ENCODE data around the gene KIF1C.

KIF1C gene

GRCh38 chr17:4997302-4998026 lies at the start of gene KIF1C, which contains the start of gene INCA1:
Gene KIF1C (plus strand): TSS chr17:4997950. CDS start chr17:5000247, 2,297 bp downstream.
Gene INCA1 (minus strand): TSS chr17:4997522. CDS start chr17:4994437, 3,085 bp downstream.
- no peak for DNase-seq

DNA sequence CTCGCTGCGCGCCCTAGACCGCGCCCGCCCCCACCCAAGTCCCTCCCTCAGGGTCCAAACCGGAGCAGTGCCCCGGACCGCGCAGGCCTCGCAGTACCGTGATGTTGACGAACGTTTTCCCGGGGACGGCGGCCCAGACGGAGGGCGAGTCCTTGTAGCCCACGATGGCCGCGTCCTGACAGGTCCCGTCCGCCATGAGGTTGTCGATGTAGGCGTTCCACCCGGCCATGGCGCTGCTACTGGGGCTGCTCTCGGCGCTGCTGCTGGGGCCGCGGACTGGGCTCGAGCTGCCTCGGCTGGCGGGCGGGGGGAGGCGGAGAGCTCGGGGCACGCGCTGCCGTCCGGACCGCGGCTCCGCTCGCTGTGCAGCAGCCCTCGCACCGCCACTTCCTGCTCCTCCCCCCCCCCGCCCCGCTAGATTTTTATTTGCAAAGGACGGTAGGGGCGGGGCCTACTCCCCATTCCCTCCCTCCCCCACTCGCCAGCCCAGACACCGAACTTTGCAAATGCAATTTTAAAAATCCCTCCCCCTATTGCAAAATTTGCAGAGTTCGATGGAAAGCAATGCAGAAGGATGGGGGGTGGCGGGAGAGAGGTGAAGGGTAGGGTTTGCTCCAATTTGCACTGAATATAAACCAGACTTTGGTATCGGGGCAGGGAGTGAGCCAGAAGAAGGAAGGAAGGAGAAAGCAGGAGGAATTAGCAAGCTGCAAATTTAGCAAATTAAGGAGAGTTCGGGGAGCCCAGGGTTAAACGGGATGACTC lies 49.4 kb upstream of the KIF1C start, which contains the start of gene PFN1:
PFN1 (minus strand) TSS at position 365 of the 765 bp plus-strand sequence; CDS start at position 229, 136 bp downstream.
- DNase-seq: no peak

GRCh38 chr17:4948931-4949320 lies 48.8 kb upstream of the KIF1C start:
- no peak for DNase-seq

GRCh38 chr17:4949321-4950074 lies 48.3 kb upstream of the KIF1C start:
- DNase-seq: no peak

DNA sequence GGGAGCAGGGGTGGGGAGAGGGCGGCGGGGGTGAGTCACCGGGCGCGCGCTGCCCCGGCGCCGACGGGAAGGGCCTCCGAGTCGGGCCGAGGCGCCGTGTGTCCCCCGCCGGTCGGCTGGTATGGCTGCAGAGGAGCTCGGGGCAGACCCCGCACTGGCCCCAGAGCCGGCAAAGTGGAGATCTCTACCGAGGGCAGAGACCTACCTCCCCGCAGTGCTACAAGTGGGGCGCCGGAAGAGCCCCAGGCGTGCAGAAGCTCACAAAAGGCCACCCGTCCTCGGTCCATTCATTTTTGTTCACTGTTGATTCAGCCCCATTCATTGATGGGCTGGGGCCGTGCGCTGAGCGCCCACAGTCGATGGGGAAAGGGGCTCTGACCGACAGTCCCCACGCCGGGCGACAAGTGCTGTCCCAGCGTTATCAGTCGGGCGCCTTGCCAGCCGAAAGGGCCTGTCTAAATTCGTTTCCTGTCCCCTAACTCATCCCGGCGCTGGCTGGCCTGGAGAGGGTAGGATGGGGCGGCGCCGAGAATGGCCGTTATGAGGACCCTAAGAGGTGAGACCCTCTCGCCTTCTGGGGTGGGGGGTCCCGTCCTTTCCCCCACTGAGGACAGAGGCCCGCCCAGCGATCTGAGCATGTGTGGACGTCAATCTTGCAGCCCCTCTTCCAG lies 47.5 kb upstream of the KIF1C start:
- DNase-seq: no peak

DNA sequence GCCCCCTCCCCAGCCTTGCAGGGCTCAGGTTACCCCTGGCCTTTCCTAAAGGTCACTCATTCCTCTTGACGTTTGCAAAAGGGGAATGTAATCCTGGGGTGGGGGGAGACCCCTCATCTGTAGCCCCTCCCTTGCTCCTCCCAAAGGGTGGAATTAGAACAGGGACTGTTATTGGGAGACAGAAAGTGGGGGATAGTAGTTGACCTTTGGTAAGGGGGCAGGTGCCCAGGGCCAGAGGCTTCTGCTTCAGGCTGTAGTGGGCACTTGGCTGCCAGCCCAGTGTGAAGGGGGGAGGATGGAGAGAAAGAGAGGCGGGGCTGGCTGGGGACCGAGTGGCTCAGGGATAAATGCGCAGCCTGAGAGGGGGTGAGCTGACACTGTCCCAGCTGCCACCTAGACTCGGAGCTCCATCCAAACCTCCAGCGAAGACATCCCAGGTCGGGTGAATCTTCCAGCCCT lies 47.0 kb upstream of the KIF1C start, which contains the start of gene ENO3:
ENO3 (plus strand) TSS at position 374 of the 459 bp plus-strand sequence. CDS start 711 bp downstream, outside the sequence.
- no peak for DNase-seq

- DNase-seq: no peak
Measured at GRCh38 chr17:4951486-4951885, 46.3 kb upstream of the KIF1C start.

DNA sequence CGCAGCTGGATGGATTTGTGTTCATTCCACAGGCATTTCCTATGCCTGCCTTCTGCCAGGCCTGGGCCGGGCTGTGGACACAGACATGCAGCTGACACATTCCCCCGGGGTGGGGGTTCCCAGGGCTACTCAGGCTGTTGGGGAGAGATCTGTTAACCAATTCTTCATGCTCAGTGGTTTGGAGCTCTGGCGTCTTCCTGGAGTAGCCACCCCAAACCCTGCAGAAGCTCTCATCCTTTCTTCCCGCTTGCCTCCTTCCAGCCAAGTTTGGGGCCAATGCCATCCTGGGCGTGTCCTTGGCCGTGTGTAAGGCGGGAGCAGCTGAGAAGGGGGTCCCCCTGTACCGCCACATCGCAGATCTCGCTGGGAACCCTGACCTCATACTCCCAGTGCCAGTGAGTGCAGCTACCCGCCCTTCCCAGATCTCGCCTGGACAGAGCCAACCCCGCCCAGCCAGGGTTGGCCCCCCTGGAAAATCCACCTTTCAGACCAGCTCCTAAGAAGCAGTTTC lies 44.2 kb upstream of the KIF1C start:
- no peak for DNase-seq

DNA sequence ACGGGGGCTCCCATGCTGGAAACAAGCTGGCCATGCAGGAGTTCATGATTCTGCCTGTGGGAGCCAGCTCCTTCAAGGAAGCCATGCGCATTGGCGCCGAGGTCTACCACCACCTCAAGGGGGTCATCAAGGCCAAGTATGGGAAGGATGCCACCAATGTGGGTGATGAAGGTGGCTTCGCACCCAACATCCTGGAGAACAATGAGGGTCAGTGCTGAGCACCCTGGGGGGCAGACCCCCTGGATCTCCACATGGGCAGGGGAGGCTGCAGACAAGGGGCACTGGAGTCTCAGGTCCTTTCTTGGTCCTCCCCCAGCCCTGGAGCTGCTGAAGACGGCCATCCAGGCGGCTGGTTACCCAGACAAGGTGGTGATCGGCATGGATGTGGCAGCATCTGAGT lies 42.7 kb upstream of the KIF1C start:
- no peak for DNase-seq

DNA sequence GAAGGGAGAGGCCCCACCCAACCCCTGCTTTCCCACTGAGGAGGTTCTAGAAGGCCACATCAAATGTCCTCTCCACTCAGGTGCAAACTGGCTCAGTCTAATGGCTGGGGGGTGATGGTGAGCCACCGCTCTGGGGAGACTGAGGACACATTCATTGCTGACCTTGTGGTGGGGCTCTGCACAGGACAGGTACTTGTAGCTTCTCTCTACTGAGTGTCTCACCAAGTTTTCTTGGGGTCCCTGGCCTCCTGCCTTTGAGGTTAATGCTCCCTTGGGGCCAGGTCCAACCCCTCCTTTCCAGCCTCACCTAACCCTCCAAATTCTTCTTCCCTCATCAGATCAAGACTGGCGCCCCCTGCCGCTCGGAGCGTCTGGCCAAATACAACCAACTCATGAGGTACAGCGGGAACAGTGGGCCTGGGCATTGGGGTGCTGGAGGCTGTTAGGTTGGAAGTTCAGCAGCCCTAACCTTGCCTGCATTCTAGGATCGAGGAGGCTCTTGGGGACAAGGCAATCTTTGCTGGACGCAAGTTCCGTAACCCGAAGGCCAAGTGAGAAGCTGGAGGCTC lies 41.2 kb upstream of the KIF1C start:
- DNase-seq: no peak

DNA sequence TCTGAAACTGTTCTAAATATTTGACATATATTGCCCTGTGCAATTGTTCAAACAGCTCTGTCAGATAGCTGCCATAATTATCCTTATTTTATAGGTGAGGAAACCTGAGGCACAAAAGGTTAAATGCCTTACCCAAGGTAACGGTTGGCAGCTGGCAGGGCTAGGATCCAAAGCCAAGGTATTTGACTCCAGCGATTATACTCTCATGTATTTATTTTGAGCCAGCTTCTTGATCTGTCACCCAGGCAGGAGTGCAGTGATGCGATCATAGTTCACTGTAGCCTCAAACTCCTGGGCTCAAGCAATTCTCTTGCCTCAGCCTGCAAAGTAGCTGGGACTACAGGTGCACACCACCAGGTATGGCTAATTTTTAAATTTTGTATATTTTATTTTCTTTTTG lies 39.6 kb upstream of the KIF1C start:
- DNase-seq: no peak

DNA sequence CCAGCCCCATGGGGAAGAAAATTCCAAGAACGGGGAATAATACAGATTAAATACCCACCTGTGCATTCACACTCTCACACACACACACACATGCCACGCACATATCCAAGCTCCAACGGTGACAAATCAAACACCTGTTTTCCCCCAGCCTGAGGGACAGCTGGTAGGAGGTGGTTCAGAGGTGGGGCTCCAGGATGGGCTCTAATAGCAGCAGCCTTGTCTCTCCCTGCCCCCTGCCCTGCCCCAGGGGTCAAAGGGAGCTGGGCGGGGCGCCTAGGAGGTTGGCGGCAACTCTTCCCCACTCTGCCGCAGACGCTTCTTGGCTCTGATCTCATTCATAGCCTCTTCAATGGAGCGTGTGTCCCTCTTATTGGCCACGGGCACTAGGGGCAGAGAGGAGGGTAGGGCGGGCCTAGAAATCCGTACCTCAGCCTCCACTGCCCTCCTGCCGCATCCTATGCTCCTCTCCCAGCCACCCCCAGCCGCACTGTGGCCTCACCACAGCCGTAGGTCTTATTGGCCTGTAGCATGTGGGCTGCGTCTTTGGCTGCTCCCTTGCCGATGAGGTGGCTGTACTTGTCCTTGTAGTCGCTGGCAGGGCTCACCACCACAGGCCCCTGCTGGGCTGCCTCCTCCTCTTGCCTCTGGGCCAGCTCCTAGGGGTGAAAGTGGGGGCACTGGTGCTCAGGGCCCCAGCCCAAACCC lies 38.3 kb upstream of the KIF1C start:
- no peak for DNase-seq

DNA sequence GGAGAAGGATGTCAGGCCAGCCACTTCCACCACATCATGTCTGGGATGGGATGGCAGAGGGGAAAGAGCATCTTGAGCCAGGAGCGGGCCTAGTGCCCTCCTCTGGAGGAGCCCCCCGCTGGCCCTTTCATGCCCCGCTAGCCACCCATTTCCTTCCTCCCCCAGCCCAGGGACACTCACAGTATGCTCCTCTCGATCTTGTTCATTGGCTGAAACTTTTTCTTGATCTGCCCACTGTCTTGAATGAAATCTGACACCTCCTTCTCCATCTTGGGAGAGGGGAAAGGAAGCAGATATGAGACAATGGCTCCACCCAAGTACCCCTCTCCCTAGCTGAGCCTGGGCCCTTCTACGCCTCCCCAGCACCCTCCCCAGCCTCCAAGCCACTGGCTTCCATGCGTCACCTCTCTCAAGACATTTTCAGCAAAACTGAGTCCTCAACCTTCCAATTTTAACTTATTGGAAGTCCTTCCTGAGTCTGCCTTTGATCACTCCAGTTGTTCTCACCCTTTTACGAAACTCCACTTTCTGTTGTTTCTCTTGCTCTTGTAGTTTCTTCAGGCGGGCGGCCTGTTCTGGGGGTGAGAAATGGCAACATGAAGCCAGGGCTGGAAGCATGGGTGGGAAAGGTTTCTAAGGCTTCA lies 37.3 kb upstream of the KIF1C start:
- DNase-seq: no peak

DNA sequence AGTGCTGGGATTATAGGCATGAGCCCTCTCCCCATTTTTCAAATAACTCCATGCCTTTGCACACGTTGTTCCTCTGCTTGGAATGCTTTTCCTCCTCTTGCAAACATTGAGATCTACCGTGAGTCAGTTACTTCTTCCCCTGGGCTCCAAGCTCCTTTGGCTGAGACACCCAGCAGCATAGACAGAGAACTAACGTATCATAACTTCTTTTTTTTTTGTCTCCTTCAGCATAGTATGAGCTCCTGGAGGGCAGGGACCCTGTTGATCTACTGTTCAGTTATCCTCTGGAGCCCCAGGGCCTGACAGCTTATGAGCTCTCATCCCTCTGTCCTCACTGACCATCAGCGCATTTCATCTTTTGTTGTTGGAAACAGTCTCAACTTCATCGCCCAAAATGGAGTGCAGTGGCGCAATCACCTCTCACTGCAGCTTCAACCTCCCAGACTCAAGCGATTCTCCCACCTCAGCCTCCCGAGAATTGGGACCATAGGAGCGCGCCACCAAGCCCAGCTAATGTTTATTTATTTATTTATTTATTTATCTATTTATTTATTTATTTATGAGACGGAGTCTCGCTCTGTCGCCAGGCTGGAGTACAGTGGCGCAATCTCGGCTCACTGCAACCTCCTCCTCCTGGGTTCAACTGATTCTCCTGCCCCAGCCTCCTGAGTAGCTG lies 32.3 kb upstream of the KIF1C start:
- DNase-seq: no peak

GRCh38 chr17:4966844-4967538 lies 30.8 kb upstream of the KIF1C start:
- DNase-seq: peak; percentile 96

DNA sequence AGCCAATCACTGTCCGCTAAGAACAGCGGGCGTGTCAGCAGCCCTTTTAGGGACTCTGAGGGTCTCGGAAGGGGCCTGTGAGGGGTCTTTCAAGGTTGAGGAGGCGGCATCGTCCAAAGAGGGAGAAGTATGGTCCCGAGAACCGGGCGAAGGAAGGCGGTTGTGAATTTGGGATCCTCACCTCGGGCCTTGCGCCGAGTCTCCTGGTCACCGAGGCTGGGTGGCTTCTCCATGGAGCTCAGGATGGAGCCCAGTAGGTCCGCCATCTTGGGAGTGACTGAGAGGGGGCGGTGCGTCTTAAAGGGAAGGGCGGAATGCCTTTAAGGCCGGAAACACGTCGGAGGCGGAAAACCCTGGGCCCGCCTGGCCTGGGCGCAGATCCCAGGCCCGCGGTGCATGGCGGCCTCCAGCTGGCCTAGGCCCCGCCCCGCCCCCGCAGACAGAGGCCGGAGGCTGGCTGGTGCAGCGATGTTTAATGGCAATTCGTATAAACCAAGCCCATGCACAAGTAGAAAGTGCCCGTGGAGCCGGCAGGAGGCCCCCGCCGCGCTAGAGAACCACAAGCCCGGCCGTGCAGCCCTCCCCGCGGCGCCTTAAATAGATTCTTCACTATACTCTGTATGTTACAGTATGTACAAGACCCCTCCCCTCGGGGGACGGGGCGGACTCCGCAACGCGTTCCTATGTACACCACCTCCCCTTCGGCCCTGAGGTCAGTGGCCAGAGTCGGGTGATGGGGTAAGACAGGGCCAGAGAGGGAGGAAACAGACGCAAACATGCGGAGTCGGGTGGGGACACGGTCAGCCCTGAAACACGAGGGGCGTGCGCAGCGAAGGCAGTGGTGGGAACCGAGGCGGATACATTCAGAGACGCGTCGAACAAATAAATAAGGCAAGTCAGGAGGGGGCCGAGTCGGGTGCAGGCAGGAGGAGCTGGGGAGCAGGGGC lies 29.9 kb upstream of the KIF1C start, which contains the start of gene SPAG7:
SPAG7 (minus strand) TSS at position 279 of the 947 bp plus-strand sequence; CDS start at position 266, 13 bp downstream.
- peak; percentile 65 for DNase-seq

DNA sequence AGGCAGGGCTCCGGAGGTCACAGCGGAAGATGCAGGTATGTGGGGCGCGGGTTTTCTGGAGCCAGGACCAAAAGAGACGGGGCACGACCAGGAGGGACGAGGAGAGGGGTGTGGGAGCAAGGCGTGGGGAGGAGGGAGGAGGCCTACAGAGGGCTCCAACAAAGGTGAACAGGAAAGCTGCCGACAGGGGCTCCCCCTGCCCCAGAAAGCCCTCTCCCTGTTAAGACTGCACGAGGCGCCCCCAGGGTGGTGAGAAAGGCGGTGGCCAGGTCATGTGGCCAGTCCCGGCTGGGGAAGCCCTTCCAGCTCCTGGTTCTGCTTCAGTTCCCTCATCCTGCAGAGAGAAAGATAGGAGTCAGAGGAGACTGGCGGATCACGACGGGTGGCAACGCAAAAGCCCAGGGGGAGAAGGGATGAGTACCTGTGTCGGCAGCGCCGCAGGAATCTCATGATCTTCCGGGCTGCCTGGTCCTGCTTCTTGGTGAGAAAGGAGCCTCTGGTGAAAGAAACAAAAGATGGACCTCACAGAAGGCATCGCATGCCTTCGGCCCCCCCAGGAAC lies 29.2 kb upstream of the KIF1C start:
- DNase-seq: no peak

- no peak for DNase-seq
Measured at GRCh38 chr17:4969047-4969550, 28.7 kb upstream of the KIF1C start.
